ENCODE results near the gene SGPP2. TPM values are rescaled to one million over a fixed set of nuclear protein-coding genes. Genes with fewer than 3 reads are reported as not detected.

Gene SGPP2
- total RNA-seq, 1 experiment from 2014 or later, result not detected

DNA sequence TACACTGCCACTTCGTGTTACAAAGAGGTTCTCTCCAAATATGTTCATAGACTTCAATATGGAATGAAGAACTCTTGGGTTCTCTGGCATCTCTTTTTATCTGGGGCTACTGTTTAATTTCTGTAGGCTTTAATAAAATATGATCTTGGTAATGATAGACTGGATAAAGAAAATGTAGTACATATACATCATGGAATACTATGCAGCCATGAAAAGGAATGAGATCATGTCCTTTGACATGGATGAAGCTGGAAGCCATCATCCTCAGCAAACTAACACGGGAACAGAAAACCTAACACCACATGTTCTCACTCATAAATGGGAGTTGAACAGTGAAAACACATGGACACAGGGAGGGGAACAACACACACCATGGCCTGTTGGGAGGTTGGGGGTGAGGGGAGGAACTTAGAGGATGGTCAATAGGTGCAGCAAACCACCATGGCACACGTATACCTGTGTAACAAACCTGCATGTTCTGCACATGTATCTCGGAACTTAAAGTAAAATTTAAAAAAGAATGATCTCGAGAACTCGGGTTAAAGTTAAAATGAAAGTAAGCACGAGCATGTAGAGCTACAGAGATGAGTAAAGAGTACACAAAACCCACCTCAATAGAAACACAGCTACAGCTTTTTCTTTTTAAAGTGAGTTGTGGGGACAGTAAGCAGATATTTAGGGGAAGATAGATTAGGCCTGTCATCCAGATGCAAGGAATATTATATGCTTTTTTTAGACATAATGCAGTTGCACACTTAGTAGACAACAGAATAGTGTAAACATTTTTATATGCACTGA is 102.3 kb downstream of the SGPP2 start:
- Histone ChIP-seq H3K4ac (ENCODE audit: low read depth, low read length) (no peak overlapping the region), H3K9me3 (ENCODE audit: control insufficient read depth, low read depth, low read length) (no peaks in the 10 kb centered on the region), H2BK20ac (ENCODE audit: low read depth, low read length, poor library complexity, severe bottlenecking) (no peak overlapping the region), H3K23me2 (ENCODE audit: insufficient read length, low read depth, low read length, poor library complexity, severe bottlenecking) (no peaks in the 10 kb centered on the region), H2BK120ac (ENCODE audit: low read depth, low read length, poor library complexity, severe bottlenecking) (no peak overlapping the region), H2AFZ (ENCODE audit: low read length) (no peak overlapping the region), H2AK5ac (ENCODE audit: insufficient read length, low read length) (no peak overlapping the region), H3K4me2 (ENCODE audit: insufficient read depth, insufficient read length, low read length) (no peak overlapping the region), H4K20me1 (ENCODE audit: control insufficient read depth, insufficient read depth, insufficient read length) (no peaks in the 10 kb centered on the region), H4K5ac (ENCODE audit: insufficient read length, low read depth, low read length) (no peak overlapping the region), H3K9ac (ENCODE audit: extremely low read depth, insufficient read length, low read length) (no peak overlapping the region), H3K79me2 (ENCODE audit: insufficient read depth, low read length) (no peaks in the 10 kb centered on the region), H3T11ph (ENCODE audit: low read length) (no peak overlapping the region), H2BK15ac (ENCODE audit: low read depth, low read length) (no peak overlapping the region), H3K27ac (ENCODE audit: insufficient read length, low read depth, low read length) (no peak overlapping the region), H2BK5ac (ENCODE audit: insufficient read length, low read length) (no peak overlapping the region), H3K79me1 (ENCODE audit: insufficient read depth, low read depth, low read length, poor library complexity, severe bottlenecking) (no peaks in the 10 kb centered on the region), H2BK12ac (ENCODE audit: insufficient read length, low read depth, low read length) (no peak overlapping the region), H3K14ac (ENCODE audit: insufficient read depth, low read length) (no peak overlapping the region), H3K18ac (ENCODE audit: insufficient read length, low read depth, low read length) (no peak overlapping the region), H3K23ac (ENCODE audit: insufficient read length, low read depth, low read length) (no peak overlapping the region), H3K56ac (ENCODE audit: insufficient read length, low read depth, low read length) (no peak overlapping the region), H3K4me1 (ENCODE audit: insufficient read depth, low read length) (no peaks in the 10 kb centered on the region), H3K27me3 (ENCODE audit: insufficient read depth, low read length) (no peaks in the 10 kb centered on the region), H4K8ac (replicated peaks; ENCODE audit: insufficient read length, low read depth, low read length) (no peak overlapping the region), H4K91ac (ENCODE audit: insufficient read length, low read depth, low read length) (no peak overlapping the region)
- no CpG with 5 or more reads among the region's 7 CpGs for WGBS (ENCODE audit: extremely low coverage, insufficient read length, low lambda C conversion rate)
- H3K4me3 Mint-ChIP-seq, result no peak overlapping the region; a peak in 1 of 5 replicates
- no peak for TF ChIP-seq CTCF (conservative IDR thresholded peaks at IDR 0.05)
- H3K9me3 Mint-ChIP-seq, result peaks cover 3% of the 10 kb centered on the region in 2 experiments; a peak in 2 of 5 replicates
- no peak overlapping the region; a peak in 1 of 7 replicates for H3K27ac Mint-ChIP-seq
- H3K27me3 Mint-ChIP-seq (ENCODE audit: low read depth), result no peaks in the 10 kb centered on the region; the same call in 1 of the 2 replicates
- peaks cover 0 to 6% of the 10 kb centered on the region in 2 experiments; a peak in 1 of 4 replicates for H3K4me1 Mint-ChIP-seq
- DNase-seq, result no peak
- no peaks in the 10 kb centered on the region for H3K36me3 Mint-ChIP-seq (ENCODE audit: insufficient read depth in 1 of 3, low read depth in 3 of 3)

Data from H9 (cell line).